HG02588 (cell line): ENCODE data around the gene MTERF4.

ENCODE experiments used
- ATAC-seq: cut with Tn5 transposase; IDR thresholded peaks from one replicate; pipeline ENCODE4 v1.9.1; 2021; ENCODE audit warnings: mild to moderate bottlenecking, moderate library complexity; ENCODE audit not compliant: unreplicated experiment

Gene MTERF4

DNA sequence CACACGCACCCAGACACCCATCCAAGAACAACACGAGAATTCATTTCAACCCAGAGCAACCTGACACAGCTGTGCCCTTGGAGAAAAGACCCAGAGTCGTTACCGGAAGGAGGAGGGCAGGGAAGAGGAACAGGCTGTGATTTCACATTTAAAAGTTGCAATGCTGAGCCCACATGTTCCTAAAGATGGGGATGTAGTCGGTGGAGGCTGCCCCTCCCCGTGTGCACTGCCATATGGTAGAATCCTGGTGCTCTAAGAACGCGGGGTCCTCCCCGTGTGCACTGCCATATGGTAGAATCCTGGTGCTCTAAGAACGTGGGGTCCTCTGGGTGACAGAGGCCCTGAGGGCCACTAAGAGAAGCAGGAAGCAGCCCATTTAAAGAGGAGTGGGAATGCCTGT lies 10.9 kb downstream of the MTERF4 start:
- no peak for ATAC-seq

DNA sequence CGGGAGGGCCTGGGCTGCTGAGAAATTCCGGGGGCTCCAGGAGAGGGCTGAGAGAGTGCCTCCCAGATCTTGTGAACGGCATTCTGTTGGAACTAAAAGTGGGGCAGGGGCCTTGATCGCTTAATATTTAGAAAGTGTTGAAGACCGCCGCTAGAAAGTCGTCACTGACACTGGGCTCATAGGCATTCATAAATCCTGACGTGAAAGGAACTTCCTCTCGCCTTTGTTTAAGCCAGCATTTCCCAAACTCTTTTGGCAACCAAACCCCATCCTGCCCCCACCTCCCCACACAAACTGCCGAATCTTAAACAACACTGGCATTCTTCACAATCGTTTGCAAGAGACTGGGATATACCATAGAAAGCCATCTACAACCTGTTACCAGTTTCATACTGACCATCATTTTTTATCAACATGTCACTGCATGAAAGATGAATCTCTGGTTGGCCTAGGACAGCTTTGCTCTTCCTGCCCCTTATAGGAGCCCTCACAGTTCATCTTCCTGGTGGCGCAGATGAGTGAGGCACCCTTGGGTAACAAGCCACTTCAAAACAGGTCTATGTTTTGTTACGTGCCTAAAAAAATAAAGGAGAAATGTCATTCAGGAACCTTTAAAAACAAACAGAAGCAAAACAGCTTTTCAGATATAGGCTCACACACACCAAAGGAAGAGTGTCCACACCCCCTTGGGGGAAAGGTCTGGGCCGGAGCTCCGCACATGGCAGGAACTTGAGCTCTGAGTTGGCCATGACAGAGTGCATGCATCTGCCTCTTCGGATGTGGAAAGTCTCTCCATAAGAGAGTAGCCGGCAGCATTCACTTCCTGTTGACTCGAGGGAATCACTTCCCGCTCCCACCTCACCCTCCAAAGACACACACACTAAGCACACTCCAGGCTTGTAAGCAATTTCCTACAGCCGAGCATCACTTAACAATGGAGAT lies 13.0 kb downstream of the MTERF4 start:
- no peak for ATAC-seq

- ATAC-seq: peak; percentile 37
Observed at GRCh38 chr2:241088376-241088775, 13.7 kb downstream of the MTERF4 start.

DNA sequence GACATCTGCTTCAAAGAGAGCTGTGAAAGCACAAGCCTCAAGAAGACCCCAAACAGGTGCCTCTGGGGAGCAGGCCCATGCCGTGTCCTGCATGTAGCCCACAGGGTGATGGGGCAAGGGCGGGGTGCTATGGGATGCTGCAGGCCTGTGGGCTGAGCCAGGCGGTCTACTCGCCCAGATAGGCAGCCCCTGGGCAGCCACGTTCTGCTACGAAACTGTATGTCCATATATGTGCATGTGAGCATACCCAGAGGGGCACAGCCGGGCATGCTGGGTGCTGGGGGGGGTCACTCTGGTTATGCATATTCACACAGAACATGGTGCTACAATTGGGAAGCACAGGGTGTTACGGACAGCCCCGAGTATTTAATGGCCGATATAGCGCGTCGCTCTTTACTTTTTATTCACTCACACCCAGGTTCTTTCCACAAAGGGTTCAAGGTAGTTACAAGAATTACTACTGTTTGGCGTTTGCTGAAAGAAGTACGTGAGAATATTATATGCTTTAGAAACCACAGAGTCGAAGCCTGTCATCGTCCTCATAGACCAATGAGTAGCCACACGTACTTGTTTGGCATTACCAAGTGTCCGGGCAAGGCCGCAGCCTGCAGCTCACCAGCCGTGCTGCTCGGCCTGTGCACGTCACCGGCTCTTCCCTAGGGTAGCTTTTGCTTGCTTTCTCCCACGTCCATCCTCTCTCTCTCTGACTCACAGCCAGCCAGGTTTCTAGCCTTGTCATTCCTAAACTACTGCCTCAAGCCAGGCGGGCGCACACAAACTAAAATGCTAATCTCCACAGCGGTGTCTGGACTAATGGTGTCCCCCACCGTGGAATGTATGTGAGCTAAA lies 14.4 kb downstream of the MTERF4 start:
- ATAC-seq: peak; percentile 64

DNA sequence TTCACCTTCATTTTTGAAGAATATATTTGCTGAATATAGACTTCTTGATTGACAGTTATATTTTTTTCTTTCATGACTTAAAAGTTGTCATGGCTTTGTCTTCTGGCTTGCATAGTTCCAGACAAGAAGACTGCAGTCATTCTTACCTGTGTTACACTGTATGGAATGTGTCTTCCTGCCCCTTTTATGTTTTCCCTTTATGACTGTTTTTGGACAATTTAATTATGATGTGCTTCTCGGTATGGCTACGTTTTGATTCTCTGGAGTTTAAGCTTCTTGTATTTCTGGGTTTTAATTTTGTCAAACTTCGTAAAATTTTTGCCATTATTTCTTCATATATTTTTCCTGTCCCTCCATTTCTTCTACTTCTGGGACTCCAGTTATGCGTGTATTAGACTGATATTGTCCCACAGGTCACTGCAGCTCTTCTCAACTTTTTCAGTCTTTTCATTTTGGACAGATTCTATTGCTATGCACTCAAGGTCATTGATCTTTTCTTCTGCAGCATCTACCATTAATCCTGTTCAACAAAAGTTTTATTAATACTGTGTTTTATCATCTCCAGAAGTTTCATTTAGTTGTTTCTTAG lies 17.1 kb downstream of the MTERF4 start:
- no peak for ATAC-seq

DNA sequence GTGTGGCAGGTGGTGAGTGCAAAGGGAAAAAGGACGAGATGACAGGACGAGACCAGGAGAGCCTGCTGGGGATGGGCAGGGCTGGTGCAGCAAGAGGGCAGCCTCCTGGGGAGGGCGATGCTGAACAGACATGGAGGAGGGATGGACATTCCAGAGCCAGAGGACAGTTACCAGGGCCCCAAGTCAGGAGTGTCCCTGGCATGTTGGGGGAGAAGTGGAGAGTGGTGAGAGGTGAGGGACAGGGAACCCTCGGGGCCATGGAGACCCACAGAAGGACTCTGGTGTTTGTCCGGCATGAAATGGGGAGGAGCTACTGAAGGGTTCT lies 19.0 kb downstream of the MTERF4 start:
- ATAC-seq: no peak

- ATAC-seq: no peak
Observed at GRCh38 chr2:241082341-241083090, 19.6 kb downstream of the MTERF4 start.

DNA sequence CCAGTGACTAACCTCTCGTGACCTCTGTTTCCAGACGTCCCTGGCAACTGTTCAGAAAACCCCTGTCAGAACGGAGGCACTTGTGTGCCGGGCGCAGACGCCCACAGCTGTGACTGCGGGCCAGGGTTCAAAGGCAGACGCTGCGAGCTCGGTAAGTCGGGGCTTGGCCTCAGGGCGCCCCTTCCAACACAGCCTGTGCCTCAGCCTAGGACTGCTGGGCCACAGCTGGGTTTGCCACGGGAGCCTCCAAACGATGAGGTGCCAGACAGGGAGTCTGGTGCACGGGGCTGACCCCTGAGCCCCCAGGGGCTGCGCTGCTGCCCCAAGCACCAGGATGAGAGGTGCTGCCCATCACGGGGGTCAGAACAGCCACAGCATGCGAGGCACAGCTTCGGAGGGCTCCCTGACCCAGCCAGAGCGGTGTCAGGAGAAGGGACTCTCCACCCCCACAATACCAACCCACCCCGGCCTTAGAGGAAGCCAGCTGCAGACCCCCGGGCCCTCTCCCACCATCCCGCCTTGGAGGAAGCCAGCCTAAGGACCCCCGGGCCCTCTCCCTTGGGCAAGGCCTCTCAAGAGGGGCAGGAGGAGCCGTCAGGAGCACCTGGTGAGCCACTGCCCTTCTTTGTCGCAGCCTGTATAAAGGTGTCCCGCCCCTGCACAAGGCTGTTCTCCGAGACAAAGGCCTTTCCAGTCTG lies 20.3 kb downstream of the MTERF4 start:
- no peak for ATAC-seq

DNA sequence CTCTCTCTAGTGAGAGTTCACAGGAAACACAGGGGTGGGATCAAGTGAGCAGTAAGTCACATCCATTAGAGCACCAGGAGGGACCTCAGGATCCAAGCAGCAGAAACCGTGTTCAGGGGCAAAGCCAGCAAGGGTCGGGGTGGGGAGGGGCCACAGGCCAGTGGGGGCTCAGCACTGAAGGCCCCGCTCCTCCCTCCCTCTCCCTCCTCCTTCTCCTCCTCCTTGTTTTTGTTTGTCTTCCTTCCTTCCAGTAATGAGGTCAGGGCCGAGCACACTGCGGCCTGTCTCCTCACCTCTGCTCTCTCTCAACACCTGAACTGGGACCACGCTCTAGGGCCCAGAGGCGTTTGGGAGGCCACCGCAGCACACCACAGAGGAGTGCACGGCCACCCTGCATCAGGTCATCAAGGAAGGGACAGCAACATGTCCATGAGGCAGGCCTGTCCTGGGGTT lies 20.9 kb downstream of the MTERF4 start:
- no peak for ATAC-seq

- ATAC-seq: no peak
Observed at GRCh38 chr2:241080405-241081189, 21.5 kb downstream of the MTERF4 start.

DNA sequence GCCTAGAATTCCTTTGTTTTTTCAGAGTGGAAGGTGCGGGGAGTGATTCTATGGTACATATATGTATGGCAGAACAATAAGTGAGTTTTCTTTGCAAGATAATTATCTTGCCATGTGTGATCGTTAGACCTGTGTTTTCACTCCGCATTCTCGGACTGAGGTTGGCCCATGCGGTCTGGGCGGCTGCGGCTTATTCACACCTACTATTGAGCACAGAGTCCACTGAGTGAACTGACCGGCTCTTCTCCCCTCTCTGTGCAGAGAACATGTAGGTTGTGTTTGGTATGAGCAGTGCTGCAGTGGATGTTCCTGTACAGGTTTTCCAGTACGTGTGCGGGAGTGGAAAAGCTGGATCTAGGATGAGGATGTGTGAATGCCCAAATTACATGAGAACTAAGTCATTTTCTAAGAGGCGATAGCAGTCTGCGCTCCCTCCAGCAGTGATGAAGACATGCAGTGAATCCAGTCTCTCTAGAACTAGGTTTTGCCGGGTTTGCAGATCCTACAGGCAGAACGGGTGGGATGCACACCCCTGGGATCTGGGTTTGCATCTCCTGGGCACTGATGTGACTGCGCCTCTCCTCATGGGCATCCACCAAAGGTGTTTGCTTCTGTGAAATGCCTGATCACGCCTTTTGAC lies 27.1 kb downstream of the MTERF4 start:
- ATAC-seq: no peak

GRCh38 chr2:241074065-241074818 lies 27.8 kb downstream of the MTERF4 start:
- ATAC-seq: no peak

- ATAC-seq: no peak
Observed at GRCh38 chr2:241073166-241074064, 28.7 kb downstream of the MTERF4 start.

GRCh38 chr2:241072553-241073165 lies 29.4 kb downstream of the MTERF4 start:
- no peak for ATAC-seq

- no peak for ATAC-seq
Observed at GRCh38 chr2:241072151-241072550, 29.9 kb downstream of the MTERF4 start.

DNA sequence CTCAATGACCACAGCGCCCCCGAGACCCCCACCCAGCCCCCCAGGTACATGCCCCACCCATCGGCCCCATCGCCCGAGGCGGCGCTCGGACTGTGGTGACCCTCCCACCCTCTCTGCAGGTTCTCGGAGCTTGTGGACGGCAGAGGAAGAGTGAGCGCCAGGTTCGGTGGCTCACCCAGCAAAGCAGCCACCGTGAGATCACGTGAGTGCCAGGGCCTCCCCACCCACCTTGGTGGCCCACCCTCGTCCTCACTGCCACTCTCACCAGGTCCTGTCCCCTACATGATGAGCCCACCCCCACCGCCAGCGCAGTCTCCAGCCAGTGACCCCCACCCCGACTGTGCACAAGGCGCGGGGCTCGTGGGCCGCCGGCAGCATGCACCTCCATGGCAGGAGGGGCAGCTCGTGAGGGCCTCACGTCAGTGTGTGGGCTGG lies 30.4 kb downstream of the MTERF4 start:
- ATAC-seq: no peak
